ENCODE results near the gene LIPT2.

GRCh38 chr11:74449369-74449931, 44.1 kb downstream of the LIPT2 start:
- TF ChIP-seq CTCF (conservative IDR thresholded peaks at IDR 0.05; ENCODE audit: low read depth, low read length) = peak; percentile 89
- TF ChIP-seq RAD21 (IDR thresholded peaks at IDR 0.05; ENCODE audit: low read length) = peak; percentile 94
- no peak for TF ChIP-seq POLR2A (IDR thresholded peaks at IDR 0.05; ENCODE audit: low read depth, low read length)
- TF ChIP-seq RCOR1 (IDR thresholded peaks at IDR 0.05; ENCODE audit: insufficient replicate concordance, low read length) = no peak
- no peak for TF ChIP-seq MAFK (IDR thresholded peaks at IDR 0.05; ENCODE audit: low read depth, low read length)
- TF ChIP-seq SMC3 (IDR thresholded peaks at IDR 0.05; ENCODE audit: low read depth, low read length) = peak; percentile 95
- TF ChIP-seq CEBPB (IDR thresholded peaks at IDR 0.05; ENCODE audit: low read depth, low read length) = peak; percentile 43; the same call in 1 of the 2 replicates
- TF ChIP-seq MXI1 (IDR thresholded peaks at IDR 0.05; ENCODE audit: borderline replicate concordance, low read depth, low read length) = no peak
- no peak for TF ChIP-seq USF2 (IDR thresholded peaks at IDR 0.05; ENCODE audit: low read depth, low read length)
- no peak for TF ChIP-seq CHD1 (IDR thresholded peaks at IDR 0.05; ENCODE audit: low read depth, low read length)
- TF ChIP-seq ELK1 (IDR thresholded peaks at IDR 0.05; ENCODE audit: borderline replicate concordance, low read depth, low read length) = no peak

All from IMR-90 (cell line).